KMS-11 (cell line): ENCODE results near the gene NTM.

Source experiments
- H2AFZ ChIP-seq: fragments of 200-600 bp; sonication (generic); 2 replicates; pipeline ENCODE4 v1.6.1; 2016; ENCODE audit warnings: antibody characterized with exemption, mixed run types, low read depth
- H3K27ac ChIP-seq: fragments of 200-600 bp; sonication (generic); 2 replicates; pipeline ENCODE4 v1.6.1; 2016; ENCODE audit warnings: mild to moderate bottlenecking, mixed run types
- H3K27me3 ChIP-seq: fragments of 200-600 bp; sonication (generic); 2 replicates; pipeline ENCODE4 v1.6.1; 2017; ENCODE audit warnings: mild to moderate bottlenecking, low read depth, mixed run types, moderate library complexity; ENCODE audit not compliant: insufficient read depth
- H3K36me3 ChIP-seq: fragments of 200-600 bp; sonication (generic); 2 replicates; pipeline ENCODE4 v1.6.1; 2017; ENCODE audit warnings: mild to moderate bottlenecking, mixed run types; ENCODE audit not compliant: insufficient read depth
- H3K4me1 ChIP-seq: fragments of 200-600 bp; sonication (generic); 2 replicates; pipeline ENCODE4 v1.6.1; 2016; ENCODE audit warnings: mild to moderate bottlenecking, low read depth, mixed run types; ENCODE audit not compliant: poor library complexity, severe bottlenecking
- H3K4me2 ChIP-seq: fragments of 200-600 bp; sonication (generic); 2 replicates; pipeline ENCODE4 v1.7.0; 2016; ENCODE audit warnings: mild to moderate bottlenecking, mixed run types
- H3K4me3 ChIP-seq: fragments of 200-600 bp; sonication (generic); IDR thresholded peaks from 2 replicates; pipeline ENCODE4 v1.6.1; 2017; ENCODE audit warnings: low read depth, low read length, mixed read lengths; ENCODE audit not compliant: insufficient read depth
- H3K79me2 ChIP-seq: fragments of 200-600 bp; sonication (generic); 2 replicates; pipeline ENCODE4 v1.6.1; 2016; ENCODE audit warnings: low read depth, mixed run types; ENCODE audit not compliant: insufficient read depth
- H3K9ac ChIP-seq: fragments of 200-600 bp; sonication (generic); 2 replicates; pipeline ENCODE4 v1.6.1; 2016; ENCODE audit warnings: mild to moderate bottlenecking, mixed run types
- H4K20me1 ChIP-seq: fragments of 200-600 bp; sonication (generic); 2 replicates; pipeline ENCODE4 v1.6.1; 2016; ENCODE audit warnings: mild to moderate bottlenecking, mixed run types; ENCODE audit not compliant: insufficient read depth
- CTCF ChIP-seq: fragments of 200-600 bp; sonication (generic); conservative IDR thresholded peaks from 2 replicates; pipeline ENCODE4 v1.6.1; 2017; ENCODE audit warnings: low read depth, mild to moderate bottlenecking, antibody characterized with exemption, low read length, moderate library complexity, mixed read lengths

The NTM gene

GRCh38 chr11:131849485-131849884 lies 479.1 kb downstream of the NTM start:
- no peaks in the 10 kb centered on the region for H3K4me1 ChIP-seq

GRCh38 chr11:131850507-131850906 lies 480.1 kb downstream of the NTM start:
- H3K27ac ChIP-seq, result no peak overlapping the region

More at GRCh38 chr11:131849485-131849884, 479.1 kb downstream of the NTM start:
- TF ChIP-seq CTCF, result no peak
- H3K27me3 ChIP-seq, result no peaks in the 10 kb centered on the region
- no peaks in the 10 kb centered on the region for H4K20me1 ChIP-seq
- H2AFZ ChIP-seq, result no peak overlapping the region
- H3K4me3 ChIP-seq, result no peak overlapping the region
- H3K79me2 ChIP-seq, result no peaks in the 10 kb centered on the region
- H3K36me3 ChIP-seq, result no peaks in the 10 kb centered on the region
- no peak overlapping the region for H3K9ac ChIP-seq
- no peak overlapping the region for H3K27ac ChIP-seq
- no peak overlapping the region for H3K4me2 ChIP-seq

GRCh38 chr11:131851964-131852755 lies 481.7 kb downstream of the NTM start:
- H2AFZ ChIP-seq, result no peak overlapping the region
- H3K79me2 ChIP-seq, result no peaks in the 10 kb centered on the region
- no peaks in the 10 kb centered on the region for H3K36me3 ChIP-seq
- no peaks in the 10 kb centered on the region for H3K27me3 ChIP-seq
- H4K20me1 ChIP-seq, result no peaks in the 10 kb centered on the region
- no peaks in the 10 kb centered on the region for H3K4me1 ChIP-seq
- H3K27ac ChIP-seq, result no peak overlapping the region
- H3K4me2 ChIP-seq, result no peak overlapping the region
- H3K9ac ChIP-seq, result no peak overlapping the region
- no peak overlapping the region for H3K4me3 ChIP-seq
- TF ChIP-seq CTCF, result no peak

More at GRCh38 chr11:131850507-131850906, 480.1 kb downstream of the NTM start:
- H3K4me3 ChIP-seq, result no peak overlapping the region
- H4K20me1 ChIP-seq, result no peaks in the 10 kb centered on the region
- H3K36me3 ChIP-seq, result no peaks in the 10 kb centered on the region
- no peaks in the 10 kb centered on the region for H3K27me3 ChIP-seq
- no peak for TF ChIP-seq CTCF
- H3K79me2 ChIP-seq, result no peaks in the 10 kb centered on the region
- H3K9ac ChIP-seq, result no peak overlapping the region
- H3K4me2 ChIP-seq, result no peak overlapping the region
- H2AFZ ChIP-seq, result no peak overlapping the region
- H3K4me1 ChIP-seq, result no peaks in the 10 kb centered on the region

GRCh38 chr11:131852757-131853156 lies 482.3 kb downstream of the NTM start:
- Histone ChIP-seq H2AFZ (no peak overlapping the region), H3K79me2 (no peaks in the 10 kb centered on the region), H3K4me1 (no peaks in the 10 kb centered on the region), H3K36me3 (no peaks in the 10 kb centered on the region), H3K4me3 (no peak overlapping the region), H3K9ac (no peak overlapping the region), H3K4me2 (no peak overlapping the region), H3K27me3 (no peaks in the 10 kb centered on the region), H3K27ac (no peak overlapping the region), H4K20me1 (no peaks in the 10 kb centered on the region)
- TF ChIP-seq CTCF, result no peak
